Measurements from ENCODE around the gene EBF4.
A peak's percentile ranks its signal among the peaks of the same experiment; 100 is the strongest.

EBF4 gene

GRCh38 chr20:2746636-2747265, 54.2 kb downstream of the EBF4 start:
- H3K9me3 ChIP-seq (ENCODE audit: insufficient read depth, low read depth, low read length), result no peaks in the 10 kb centered on the region
- whole genome bisulfite sequencing, result 78% methylated on average over 8 of the region's 8 CpGs
- no peaks in the 10 kb centered on the region for H3K36me3 ChIP-seq (ENCODE audit: insufficient read depth, low read length)
- no peak overlapping the region for H3K4me3 ChIP-seq (ENCODE audit: low read length)
- H3K27me3 ChIP-seq (ENCODE audit: insufficient read depth, low read length), result peaks cover 93% of the 10 kb centered on the region
- H3K4me1 ChIP-seq (ENCODE audit: insufficient read depth, low read length), result peaks cover 11% of the 10 kb centered on the region; the same call in 1 of the 2 replicates
- H3K9ac ChIP-seq (ENCODE audit: low read depth, low read length), result no peak overlapping the region
- H3K27ac ChIP-seq (ENCODE audit: low read depth, low read length), result no peak overlapping the region

DNA sequence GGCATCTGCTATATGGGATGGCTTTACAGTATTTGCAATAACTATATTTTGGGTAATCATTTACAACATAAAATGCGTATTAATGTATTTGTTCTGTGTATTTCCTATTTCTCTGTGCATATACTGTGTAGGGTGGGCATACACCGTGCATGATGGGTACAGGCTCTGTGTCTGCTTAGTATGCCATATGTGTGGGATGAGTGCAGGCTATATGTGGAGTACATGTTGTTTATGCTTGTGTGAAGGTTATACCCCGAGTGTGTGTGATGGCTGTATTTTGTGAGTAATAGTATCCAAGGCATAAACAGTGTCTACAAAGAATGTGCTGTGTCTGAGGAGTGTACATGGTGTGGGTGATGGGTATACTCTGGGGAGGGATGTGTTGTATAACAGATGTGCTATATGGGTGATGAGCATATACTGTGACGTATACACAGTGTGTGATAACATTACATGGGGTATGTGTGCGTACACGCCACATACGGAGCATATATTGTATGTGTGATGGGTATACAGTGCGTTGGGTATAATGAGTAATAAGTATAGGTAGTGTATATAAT, 55.2 kb downstream of the EBF4 start:
- 91% methylated on average over 8 of the region's 8 CpGs for WGBS
- H3K9me3 ChIP-seq (ENCODE audit: insufficient read depth, low read depth, low read length), result no peaks in the 10 kb centered on the region
- H3K27me3 ChIP-seq (ENCODE audit: insufficient read depth, low read length), result peaks cover 93% of the 10 kb centered on the region
- H3K9ac ChIP-seq (ENCODE audit: low read depth, low read length), result no peak overlapping the region
- H3K4me3 ChIP-seq (ENCODE audit: low read length), result no peak overlapping the region
- no peaks in the 10 kb centered on the region for H3K36me3 ChIP-seq (ENCODE audit: insufficient read depth, low read length)
- H3K27ac ChIP-seq (ENCODE audit: low read depth, low read length), result no peak overlapping the region
- H3K4me1 ChIP-seq (ENCODE audit: insufficient read depth, low read length), result peaks cover 11% of the 10 kb centered on the region; the same call in 1 of the 2 replicates

GRCh38 chr20:2748551-2749342, 56.2 kb downstream of the EBF4 start:
- H3K9me3 ChIP-seq (ENCODE audit: insufficient read depth, low read depth, low read length), result no peaks in the 10 kb centered on the region
- H3K4me3 ChIP-seq (ENCODE audit: low read length), result peak overlapping the region; percentile 21; the same call in 1 of the 2 replicates
- no peaks in the 10 kb centered on the region for H3K36me3 ChIP-seq (ENCODE audit: insufficient read depth, low read length)
- no peak overlapping the region for H3K27ac ChIP-seq (ENCODE audit: low read depth, low read length)
- 5% methylated on average over 8 of the region's 10 CpGs for WGBS
- H3K4me1 ChIP-seq (ENCODE audit: insufficient read depth, low read length), result peaks cover 11% of the 10 kb centered on the region; the same call in 1 of the 2 replicates
- peaks cover 94% of the 10 kb centered on the region for H3K27me3 ChIP-seq (ENCODE audit: insufficient read depth, low read length)
- H3K9ac ChIP-seq (ENCODE audit: low read depth, low read length), result no peak overlapping the region

DNA sequence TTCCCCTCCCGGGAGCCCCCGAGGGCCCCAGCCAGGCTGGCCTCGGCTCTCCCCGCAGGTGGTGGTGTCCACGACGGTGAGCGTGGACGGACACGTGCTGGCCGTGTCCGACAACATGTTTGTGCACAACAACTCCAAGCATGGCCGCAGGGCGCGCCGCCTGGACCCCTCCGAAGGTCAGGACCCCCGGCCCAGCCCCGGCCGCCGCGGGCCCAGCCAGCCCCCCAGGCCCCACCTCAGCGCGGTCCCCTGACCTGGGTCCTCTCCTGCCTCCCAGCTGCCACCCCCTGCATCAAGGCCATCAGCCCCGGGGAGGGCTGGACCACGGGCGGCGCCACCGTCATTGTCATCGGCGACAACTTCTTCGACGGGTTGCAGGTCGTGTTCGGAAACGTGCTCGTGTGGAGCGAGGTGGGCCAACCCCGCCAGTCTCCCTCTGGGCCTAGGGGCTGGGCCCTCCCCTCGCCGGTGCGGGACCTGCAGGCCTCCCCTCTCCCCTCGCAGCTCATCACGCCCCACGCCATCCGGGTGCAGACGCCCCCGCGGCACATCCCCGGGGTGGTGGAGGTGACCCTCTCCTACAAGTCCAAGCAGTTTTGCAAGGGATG, 56.9 kb downstream of the EBF4 start:
- H3K27me3 ChIP-seq (ENCODE audit: insufficient read depth, low read length), result peaks cover 100% of the 10 kb centered on the region
- H3K4me3 ChIP-seq (ENCODE audit: low read length), result peak overlapping the region; percentile 53; the same call in 1 of the 2 replicates
- WGBS, result 8% methylated on average over 49 of the region's 49 CpGs
- no peaks in the 10 kb centered on the region for H3K36me3 ChIP-seq (ENCODE audit: insufficient read depth, low read length)
- no peak overlapping the region for H3K9ac ChIP-seq (ENCODE audit: low read depth, low read length)
- H3K9me3 ChIP-seq (ENCODE audit: insufficient read depth, low read depth, low read length), result no peaks in the 10 kb centered on the region
- H3K4me1 ChIP-seq (ENCODE audit: insufficient read depth, low read length), result peaks cover 11% of the 10 kb centered on the region; the same call in 1 of the 2 replicates
- H3K27ac ChIP-seq (ENCODE audit: low read depth, low read length), result no peak overlapping the region

DNA sequence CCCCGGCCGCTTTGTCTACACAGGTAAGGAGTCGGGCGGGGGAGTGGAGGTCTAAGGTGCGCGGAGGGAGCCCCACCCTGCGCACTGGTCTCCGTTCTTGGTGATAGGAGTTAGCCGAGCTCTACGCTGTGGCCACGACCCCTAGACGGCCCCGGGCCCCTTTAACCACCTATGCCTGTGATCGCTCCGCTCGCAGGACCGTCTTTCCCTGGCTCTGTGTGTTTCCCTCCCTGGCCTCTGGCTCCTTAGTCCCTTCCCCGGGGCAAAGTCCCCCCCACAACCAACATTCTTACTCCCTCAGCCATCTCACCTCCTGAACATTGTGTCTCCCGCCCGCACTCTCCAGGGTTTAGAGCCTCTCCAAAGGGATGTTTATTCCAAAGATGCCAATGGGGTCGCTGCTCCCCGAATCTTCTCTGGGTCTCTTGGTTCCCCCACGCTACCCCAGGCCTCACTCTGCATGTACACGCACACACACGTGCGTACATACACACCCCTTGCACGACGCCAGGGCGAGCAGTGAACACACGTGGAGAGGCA, 57.4 kb downstream of the EBF4 start:
- Histone ChIP-seq H3K4me3 (ENCODE audit: low read length) (peak overlapping the region; percentile 53), H3K27me3 (ENCODE audit: insufficient read depth, low read length) (peaks cover 99% of the 10 kb centered on the region), H3K9me3 (ENCODE audit: insufficient read depth, low read depth, low read length) (no peaks in the 10 kb centered on the region), H3K36me3 (ENCODE audit: insufficient read depth, low read length) (no peaks in the 10 kb centered on the region), H3K9ac (ENCODE audit: low read depth, low read length) (no peak overlapping the region), H3K27ac (ENCODE audit: low read depth, low read length) (no peak overlapping the region), H3K4me1 (ENCODE audit: insufficient read depth, low read length) (peaks cover 11% of the 10 kb centered on the region; the same call in 1 of the 2 replicates)
- WGBS, result 2% methylated on average over 30 of the region's 30 CpGs

DNA sequence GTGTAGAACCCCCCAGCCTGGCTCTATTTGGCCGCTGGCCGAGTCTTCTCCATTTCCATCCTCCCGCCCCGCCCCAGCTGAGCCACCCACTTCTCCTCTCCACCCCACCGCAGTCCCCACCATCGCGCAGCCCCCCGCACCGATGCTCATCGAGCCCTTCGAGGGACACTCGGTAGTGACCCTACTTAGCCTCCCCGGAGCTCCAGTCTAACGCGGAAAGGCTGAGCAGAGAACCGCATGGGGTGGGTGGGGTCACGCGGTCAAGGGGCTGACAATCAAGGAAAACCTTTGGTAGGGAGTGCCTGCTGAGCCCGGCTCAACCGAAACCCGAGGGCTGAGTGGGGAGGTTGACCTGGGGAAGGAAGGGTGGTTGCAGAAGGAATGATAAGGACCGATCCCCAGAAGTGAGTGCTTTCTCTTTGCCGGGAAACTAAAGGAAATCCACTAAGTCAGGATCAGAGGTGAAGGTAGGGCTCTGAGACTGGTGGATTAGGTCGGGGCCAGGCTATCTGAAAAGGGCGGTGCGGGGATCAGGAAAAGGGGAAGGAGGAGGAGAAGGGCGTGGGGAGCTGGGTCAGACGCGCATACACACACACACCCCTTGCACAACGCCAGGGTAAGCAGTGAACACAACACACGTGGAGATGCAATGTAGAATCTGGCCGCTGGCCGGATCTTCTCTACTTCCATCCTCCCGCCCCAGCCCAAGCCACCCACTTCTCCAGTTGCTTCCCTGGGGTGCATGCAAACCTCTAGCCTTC, 58.1 kb downstream of the EBF4 start:
- H3K4me3 ChIP-seq (ENCODE audit: low read length), result peak overlapping the region; percentile 53
- H3K27ac ChIP-seq (ENCODE audit: low read depth, low read length), result no peak overlapping the region
- peaks cover 96% of the 10 kb centered on the region for H3K27me3 ChIP-seq (ENCODE audit: insufficient read depth, low read length)
- no peaks in the 10 kb centered on the region for H3K36me3 ChIP-seq (ENCODE audit: insufficient read depth, low read length)
- no peaks in the 10 kb centered on the region for H3K9me3 ChIP-seq (ENCODE audit: insufficient read depth, low read depth, low read length)
- no peak overlapping the region for H3K9ac ChIP-seq (ENCODE audit: low read depth, low read length)
- WGBS, result 1% methylated on average over 34 of the region's 34 CpGs
- peaks cover 11% of the 10 kb centered on the region; the same call in 1 of the 2 replicates for H3K4me1 ChIP-seq (ENCODE audit: insufficient read depth, low read length)

DNA sequence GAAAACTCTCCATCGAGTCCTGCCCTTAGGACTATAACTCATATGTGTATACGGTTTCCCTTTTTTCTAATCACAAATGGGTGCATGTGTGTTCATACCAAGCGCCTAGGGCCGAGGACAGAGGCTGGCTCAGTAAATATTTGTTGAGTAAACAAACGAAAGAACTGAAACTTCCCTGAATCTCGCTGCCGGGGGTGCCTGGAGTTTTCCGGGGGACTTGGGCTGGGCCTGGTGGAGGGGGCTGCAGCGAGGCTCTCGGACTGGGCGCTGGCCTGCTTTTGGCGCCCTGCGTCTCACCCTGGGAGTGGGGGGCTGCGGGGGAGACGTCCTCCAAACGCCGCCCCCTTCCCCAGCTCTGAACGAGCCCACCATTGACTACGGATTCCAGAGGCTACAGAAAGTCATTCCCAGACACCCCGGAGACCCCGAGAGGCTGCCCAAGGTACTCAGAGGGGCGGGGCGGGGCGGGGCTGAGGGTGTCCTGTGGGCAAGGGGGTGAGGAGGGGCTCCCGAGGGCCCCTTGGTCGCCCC, 58.8 kb downstream of the EBF4 start:
- Histone ChIP-seq H3K4me3 (ENCODE audit: low read length) (peak overlapping the region; percentile 53), H3K27me3 (ENCODE audit: insufficient read depth, low read length) (peaks cover 88% of the 10 kb centered on the region), H3K4me1 (ENCODE audit: insufficient read depth, low read length) (peaks cover 11% of the 10 kb centered on the region; the same call in 1 of the 2 replicates), H3K27ac (ENCODE audit: low read depth, low read length) (no peak overlapping the region), H3K9ac (ENCODE audit: low read depth, low read length) (no peak overlapping the region), H3K9me3 (ENCODE audit: insufficient read depth, low read depth, low read length) (no peaks in the 10 kb centered on the region), H3K36me3 (ENCODE audit: insufficient read depth, low read length) (no peaks in the 10 kb centered on the region)
- WGBS, result 1% methylated on average over 24 of the region's 26 CpGs

GRCh38 chr20:2751878-2752566, 59.4 kb downstream of the EBF4 start:
- WGBS, result under 1% methylated on average over 93 of the region's 93 CpGs
- H3K4me3 ChIP-seq (ENCODE audit: low read length), result peak overlapping the region; percentile 53

DNA sequence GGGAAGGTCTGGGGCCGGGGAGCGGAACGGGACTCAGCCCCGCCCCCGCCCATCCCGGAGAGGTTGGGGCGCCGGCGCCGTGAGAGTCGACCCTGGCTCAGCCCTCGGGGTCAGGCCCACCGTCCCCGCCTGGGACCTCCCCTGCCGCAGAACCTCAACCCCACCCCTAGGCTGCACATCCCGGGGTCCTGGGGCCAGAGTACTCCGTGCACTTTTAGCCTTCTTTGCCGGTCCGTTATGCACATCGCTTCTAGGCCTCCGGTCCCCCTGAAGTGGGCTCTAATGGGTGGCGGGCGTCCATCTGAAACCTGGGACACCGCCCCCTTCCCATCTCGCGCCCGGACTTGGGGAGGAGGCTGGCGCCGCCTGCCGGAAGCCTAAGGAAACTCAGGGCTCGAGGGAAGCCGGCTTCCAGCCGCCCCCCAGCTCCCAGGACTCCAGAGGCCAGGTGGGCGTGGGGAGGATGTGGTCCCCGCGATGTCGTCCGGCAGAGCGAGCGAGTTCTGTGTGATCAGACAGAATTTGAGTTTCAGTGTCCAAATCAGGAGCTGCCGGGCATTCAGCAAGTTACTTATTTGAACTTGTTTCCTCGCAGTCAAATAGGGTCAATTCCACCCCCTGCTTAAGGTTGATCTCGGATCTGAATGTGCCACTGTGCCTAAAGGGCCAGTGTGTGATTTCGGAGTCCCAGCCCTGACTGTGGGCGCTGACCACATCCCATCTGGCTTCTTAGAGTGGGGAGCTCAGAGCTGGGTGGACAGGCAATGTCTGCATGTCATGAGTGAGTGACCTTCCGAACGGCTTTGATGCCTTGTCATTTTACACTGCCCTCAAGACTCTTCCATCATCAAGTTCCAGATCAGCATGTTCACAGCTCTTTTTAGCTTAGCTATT, 60.2 kb downstream of the EBF4 start:
- Histone ChIP-seq H3K36me3 (ENCODE audit: insufficient read depth, low read length) (no peaks in the 10 kb centered on the region), H3K4me3 (ENCODE audit: low read length) (peak overlapping the region; percentile 53), H3K4me1 (ENCODE audit: insufficient read depth, low read length) (peaks cover 11% of the 10 kb centered on the region; the same call in 1 of the 2 replicates), H3K9ac (ENCODE audit: low read depth, low read length) (no peak overlapping the region), H3K27ac (ENCODE audit: low read depth, low read length) (no peak overlapping the region), H3K27me3 (ENCODE audit: insufficient read depth, low read length) (peaks cover 74% of the 10 kb centered on the region), H3K9me3 (ENCODE audit: insufficient read depth, low read depth, low read length) (no peaks in the 10 kb centered on the region)
- 10% methylated on average over 47 of the region's 47 CpGs for WGBS

More at GRCh38 chr20:2751878-2752566, 59.4 kb downstream of the EBF4 start:
- Histone ChIP-seq H3K27me3 (ENCODE audit: insufficient read depth, low read length) (peaks cover 82% of the 10 kb centered on the region), H3K36me3 (ENCODE audit: insufficient read depth, low read length) (no peaks in the 10 kb centered on the region), H3K4me1 (ENCODE audit: insufficient read depth, low read length) (peaks cover 11% of the 10 kb centered on the region; the same call in 1 of the 2 replicates), H3K9ac (ENCODE audit: low read depth, low read length) (no peak overlapping the region), H3K9me3 (ENCODE audit: insufficient read depth, low read depth, low read length) (no peaks in the 10 kb centered on the region), H3K27ac (ENCODE audit: low read depth, low read length) (no peak overlapping the region)

Measured in HUES64 (cell line).